CD4-positive, alpha-beta T cell treated with Interleukin-6 at 100 ng/mL for 8 hours (primary cell): Measurements from ENCODE around the gene SDR39U1.

Experiments used
- DNase-seq: peaks from one replicate; pipeline ENCODE4 v3.0.0-alpha.2; 2020; ENCODE audit warnings: mixed read lengths, low spot score

Gene SDR39U1

GRCh38 chr14:24411443-24412389, 30.9 kb downstream of the SDR39U1 start:
- DNase-seq = peak; percentile 13

GRCh38 chr14:24409956-24410355, 32.6 kb downstream of the SDR39U1 start:
- DNase-seq = no peak

- no peak for DNase-seq
These were observed 33.4 kb downstream of the SDR39U1 start for GRCh38 chr14:24409192-24409591.

- DNase-seq = no peak
These were observed 33.8 kb downstream of the SDR39U1 start for GRCh38 chr14:24408764-24409163.

GRCh38 chr14:24407608-24408325, 34.8 kb downstream of the SDR39U1 start:
- DNase-seq = no peak

- DNase-seq = no peak
These were observed 36.2 kb downstream of the SDR39U1 start for GRCh38 chr14:24406416-24406815.

GRCh38 chr14:24404814-24405213, 37.8 kb downstream of the SDR39U1 start:
- no peak for DNase-seq

- DNase-seq = no peak
These were observed 39.1 kb downstream of the SDR39U1 start for GRCh38 chr14:24403294-24403998.

GRCh38 chr14:24401810-24402702, 40.5 kb downstream of the SDR39U1 start:
- no peak for DNase-seq

- no peak for DNase-seq
These were observed 42.4 kb downstream of the SDR39U1 start for GRCh38 chr14:24399999-24400718.

GRCh38 chr14:24399447-24399822, 43.1 kb downstream of the SDR39U1 start:
- no peak for DNase-seq

- peak; percentile 27 for DNase-seq
These were observed 43.7 kb downstream of the SDR39U1 start, which contains the start of gene NYNRIN for GRCh38 chr14:24398653-24399446. TSS of gene NYNRIN (plus strand) at chr14:24399003. CDS start at chr14:24399247, 244 bp downstream.

GRCh38 chr14:24398293-24398652, 44.3 kb downstream of the SDR39U1 start:
- no peak for DNase-seq

- DNase-seq = no peak
These were observed 44.8 kb downstream of the SDR39U1 start for GRCh38 chr14:24397639-24398292.

GRCh38 chr14:24395609-24396582, 46.7 kb downstream of the SDR39U1 start:
- DNase-seq = no peak

GRCh38 chr14:24394275-24394674, 48.3 kb downstream of the SDR39U1 start:
- DNase-seq = no peak

- DNase-seq = no peak
These were observed 50.1 kb downstream of the SDR39U1 start for GRCh38 chr14:24392325-24393091.
